Measurements from ENCODE around the gene CHST3.

The CHST3 gene

GRCh38 chr10:71972746-71973695 lies 8.8 kb downstream of the CHST3 start:
- Histone ChIP-seq H3K36me3 (ENCODE audit: low read length) (no peaks in the 10 kb centered on the region), H3K27me3 (ENCODE audit: low read length) (no peaks in the 10 kb centered on the region), H3K9me3 (ENCODE audit: insufficient read depth, low read length) (no peaks in the 10 kb centered on the region), H3K9ac (ENCODE audit: low read length) (no peak overlapping the region), H3K27ac (ENCODE audit: low read depth, low read length) (no peak overlapping the region), H4K20me1 (ENCODE audit: low read depth, low read length) (no peaks in the 10 kb centered on the region), H3K9me2 (replicated peaks; ENCODE audit: insufficient read depth, low read length) (no peaks in the 10 kb centered on the region), H2AFZ (ENCODE audit: low read depth, low read length, severe bottlenecking) (no peak overlapping the region), H3K79me2 (ENCODE audit: insufficient read depth, low read length) (no peaks in the 10 kb centered on the region), H3K4me2 (ENCODE audit: low read depth, low read length, poor library complexity, severe bottlenecking) (no peak overlapping the region), H3K4me3 (ENCODE audit: insufficient read depth, low read length, poor library complexity, severe bottlenecking) (no peak overlapping the region), H3F3A (ENCODE audit: insufficient read depth) (no peaks in the 10 kb centered on the region)
- TF ChIP-seq CTCF (IDR thresholded peaks at IDR 0.05; ENCODE audit: insufficient read depth, low read length, poor library complexity, severe bottlenecking) (no peak), EZH2phosphoT487 (conservative IDR thresholded peaks at IDR 0.05; ENCODE audit: low read length) (no peak)

GRCh38 chr10:71973777-71974488 lies 9.7 kb downstream of the CHST3 start:
- Histone ChIP-seq H3K9me3 (ENCODE audit: insufficient read depth, low read length) (no peaks in the 10 kb centered on the region), H3K27me3 (ENCODE audit: low read length) (no peaks in the 10 kb centered on the region), H3K9ac (ENCODE audit: low read length) (no peak overlapping the region), H3K9me2 (replicated peaks; ENCODE audit: insufficient read depth, low read length) (no peaks in the 10 kb centered on the region), H4K20me1 (ENCODE audit: low read depth, low read length) (no peaks in the 10 kb centered on the region), H3K4me2 (ENCODE audit: low read depth, low read length, poor library complexity, severe bottlenecking) (no peak overlapping the region), H3K4me3 (ENCODE audit: insufficient read depth, low read length, poor library complexity, severe bottlenecking) (no peak overlapping the region), H3F3A (ENCODE audit: insufficient read depth) (no peaks in the 10 kb centered on the region), H3K79me2 (ENCODE audit: insufficient read depth, low read length) (no peaks in the 10 kb centered on the region), H3K27ac (ENCODE audit: low read depth, low read length) (no peak overlapping the region), H3K36me3 (ENCODE audit: low read length) (no peaks in the 10 kb centered on the region), H2AFZ (ENCODE audit: low read depth, low read length, severe bottlenecking) (no peak overlapping the region)
- TF ChIP-seq EZH2phosphoT487 (conservative IDR thresholded peaks at IDR 0.05; ENCODE audit: low read length) (no peak), CTCF (IDR thresholded peaks at IDR 0.05; ENCODE audit: insufficient read depth, low read length, poor library complexity, severe bottlenecking) (no peak)

DNA sequence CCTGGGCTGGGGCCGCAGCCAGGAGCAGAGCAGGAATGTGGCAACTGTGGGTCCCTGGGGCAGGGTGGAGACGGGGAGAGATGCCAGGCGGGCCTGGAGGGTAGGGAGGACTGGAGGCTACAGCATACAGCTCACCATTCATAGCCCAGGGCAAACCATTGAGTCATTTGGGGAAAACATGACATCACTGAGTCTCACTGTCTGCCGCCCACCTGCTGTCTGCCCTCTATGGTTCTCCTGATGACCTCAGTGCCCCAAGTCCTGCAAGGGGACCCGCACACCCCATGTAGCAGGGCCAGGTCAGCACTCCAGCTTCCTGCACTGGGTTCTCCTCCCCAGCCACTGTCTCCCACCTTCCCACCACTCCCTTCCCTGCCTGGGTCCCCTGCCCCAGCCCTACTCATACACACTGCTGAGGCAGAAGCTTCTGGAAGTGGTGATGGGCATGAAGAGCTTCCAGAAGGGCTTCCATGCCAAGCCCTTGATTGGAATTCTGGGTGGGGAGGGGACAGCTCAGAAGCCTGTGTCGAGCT lies 10.4 kb downstream of the CHST3 start:
- no peaks in the 10 kb centered on the region for H3K36me3 ChIP-seq (ENCODE audit: low read length)
- H3K27me3 ChIP-seq (ENCODE audit: low read length) = no peaks in the 10 kb centered on the region
- no peaks in the 10 kb centered on the region for H4K20me1 ChIP-seq (ENCODE audit: low read depth, low read length)
- no peaks in the 10 kb centered on the region for H3K79me2 ChIP-seq (ENCODE audit: insufficient read depth, low read length)
- H3K4me2 ChIP-seq (ENCODE audit: low read depth, low read length, poor library complexity, severe bottlenecking) = no peak overlapping the region
- H3K4me3 ChIP-seq (ENCODE audit: insufficient read depth, low read length, poor library complexity, severe bottlenecking) = no peak overlapping the region
- no peaks in the 10 kb centered on the region for H3K9me3 ChIP-seq (ENCODE audit: insufficient read depth, low read length)
- H3K9ac ChIP-seq (ENCODE audit: low read length) = no peak overlapping the region
- H2AFZ ChIP-seq (ENCODE audit: low read depth, low read length, severe bottlenecking) = no peak overlapping the region
- no peaks in the 10 kb centered on the region for H3K9me2 ChIP-seq (replicated peaks; ENCODE audit: insufficient read depth, low read length)
- H3K27ac ChIP-seq (ENCODE audit: low read depth, low read length) = no peak overlapping the region
- TF ChIP-seq EZH2phosphoT487 (conservative IDR thresholded peaks at IDR 0.05; ENCODE audit: low read length) (no peak), CTCF (IDR thresholded peaks at IDR 0.05; ENCODE audit: insufficient read depth, low read length, poor library complexity, severe bottlenecking) (no peak)
- no peaks in the 10 kb centered on the region for H3F3A ChIP-seq (ENCODE audit: insufficient read depth)
